Body of pancreas (tissue), 4 donors: ENCODE measurements around the gene IGFALS. TPM values are rescaled to one million over a fixed set of nuclear protein-coding genes. Genes with fewer than 3 reads are reported as not detected.

Experiments used
- ATAC-seq: fragments of 150-250 bp; one replicate; pipeline ENCODE4 v1.9.1; 2016
- DNase-seq, 4 donors: peaks; one replicate each; pipeline ENCODE4 v3.0.0-alpha.2; 2019
- H3K27ac ChIP-seq, 4 donors: fragments of 200-600 bp; sonication (generic); 1 replicate in 3 of 4; 2 replicates in 1 of 4; pipeline versions ENCODE4 v1.5.1 to v1.6.1; 2016 to 2019; ENCODE audit warnings: mild to moderate bottlenecking in 1 of 4, mixed read lengths in 1 of 4, moderate library complexity in 1 of 4
- H3K27me3 ChIP-seq, 2 donors: fragments of 200-600 bp; sonication (generic); one replicate each; pipeline ENCODE4 v1.6.0; 2016; ENCODE audit warnings: mild to moderate bottlenecking in 1 of 2
- H3K36me3 ChIP-seq, 2 donors: fragments of 200-600 bp; sonication (generic); replicated peaks in 1 of 2; 2 replicates each; pipeline ENCODE4 v1.5.1; 2016; ENCODE audit warnings: low read depth in 2 of 2; ENCODE audit not compliant: insufficient read depth in 1 of 2
- H3K4me1 ChIP-seq: fragments of 200-600 bp; sonication (generic); one replicate; pipeline ENCODE4 v1.6.0; 2016
- H3K4me3 ChIP-seq, 2 donors: fragments of 200-600 bp; sonication (generic); 1 replicate in 1 of 2; 2 replicates in 1 of 2; pipeline ENCODE4 v1.5.1; 2016 to 2019
- H3K9me3 ChIP-seq, 3 donors: fragments of 200-600 bp; sonication (generic); 1 replicate in 2 of 3; 2 replicates in 1 of 3; pipeline ENCODE4 v1.5.1; 2016
- CTCF ChIP-seq, 7 experiments: fragments of 450-650 bp in 4 of 7; fragments of 200-600 bp in 3 of 7; sonication (generic) in 3 of 7; IDR thresholded peaks; one replicate each; pipeline ENCODE4 v1.5.1; 2016 to 2019; ENCODE audit warnings: antibody characterized with exemption in 7 of 7
- POLR2A ChIP-seq, 3 donors: fragments of 450-650 bp; IDR thresholded peaks; one replicate each; pipeline ENCODE4 v1.6.1; 2016; ENCODE audit warnings: antibody characterized with exemption in 3 of 3, mild to moderate bottlenecking in 2 of 3
- WGBS, 2 donors: methylation state at CpG; one replicate each; pipeline ENCODE4 v1.1.5; 2017; 5-methylcytosine and 5-hydroxymethylcytosine counted together
- intact Hi-C: fragments of 100-400 bp; cut with DNase I; formaldehyde crosslinking; loops from one replicate; pipeline ENCODE4 v1.15.1; 2023
- total RNA-seq, 2 donors: library from RNA; depleted of rRNA; stranded (reverse); fragments of >200 nt; gene quantifications; one replicate each; pipeline ENCODE4 v1.1.0, GENCODE V29; 2016

IGFALS gene
- total RNA-seq, 2 donors from 2014 or later, result 5.2 to 9.2 TPM

GRCh38 chr16:1764971-1765370 lies 28.5 kb downstream of the IGFALS start:
- Histone ChIP-seq H3K4me1 (peaks cover 9% of the 10 kb centered on the region), H3K9me3 (no peaks in the 10 kb centered on the region), H3K4me3 (no peak overlapping the region), H3K27ac (no peak overlapping the region), H3K27me3 (no peaks in the 10 kb centered on the region), H3K36me3 (peaks cover 18 to 28% of the 10 kb centered on the region in 2 donors)
- 80 to 96% methylated on average over 1 to 21 of the region's 21 CpGs for WGBS, 2 donors
- no peak for ATAC-seq
- DNase-seq, result no peak
- intact Hi-C loops, result no loop called here
- TF ChIP-seq CTCF (IDR thresholded peaks at IDR 0.05) (no peak), POLR2A (IDR thresholded peaks at IDR 0.05) (no peak)

- H3K27me3 ChIP-seq, result no peaks in the 10 kb centered on the region
- intact Hi-C loops, result no loop called here
- H3K9me3 ChIP-seq, result no peaks in the 10 kb centered on the region
- TF ChIP-seq POLR2A (IDR thresholded peaks at IDR 0.05), result no peak
- TF ChIP-seq CTCF (IDR thresholded peaks at IDR 0.05), result no peak
- ATAC-seq (no peak), DNase-seq (no peak)
- H3K4me3 ChIP-seq, result no peak overlapping the region
- H3K4me1 ChIP-seq, result no peaks in the 10 kb centered on the region
- 91 to 97% methylated on average over 38 to 58 of the region's 81 CpGs for WGBS, 2 donors
- no peak overlapping the region for H3K27ac ChIP-seq
- H3K36me3 ChIP-seq, result peaks cover 18 to 28% of the 10 kb centered on the region in 2 donors
Observed at GRCh38 chr16:1763521-1764511, 29.7 kb downstream of the IGFALS start.

- no peak for DNase-seq
- no peak for TF ChIP-seq POLR2A (IDR thresholded peaks at IDR 0.05)
- TF ChIP-seq CTCF (IDR thresholded peaks at IDR 0.05), result no peak
- peaks cover 18 to 27% of the 10 kb centered on the region in 2 donors for H3K36me3 ChIP-seq
- H3K27ac ChIP-seq, result no peak overlapping the region
- intact Hi-C loops, result no loop called here
- no peaks in the 10 kb centered on the region for H3K27me3 ChIP-seq
- H3K4me3 ChIP-seq, result no peak overlapping the region
- WGBS, 2 donors, result 83 to 97% methylated on average over 12 to 22 of the region's 24 CpGs
- H3K9me3 ChIP-seq, result no peaks in the 10 kb centered on the region
- H3K4me1 ChIP-seq, result no peaks in the 10 kb centered on the region
- ATAC-seq, result no peak
Observed at GRCh38 chr16:1762879-1763520, 30.5 kb downstream of the IGFALS start.

GRCh38 chr16:1762196-1762878 lies 31.2 kb downstream of the IGFALS start:
- Histone ChIP-seq H3K36me3 (peaks cover 18 to 24% of the 10 kb centered on the region in 2 donors), H3K4me3 (no peak overlapping the region), H3K27ac (no peak overlapping the region), H3K4me1 (no peaks in the 10 kb centered on the region), H3K27me3 (no peaks in the 10 kb centered on the region), H3K9me3 (no peaks in the 10 kb centered on the region)
- TF ChIP-seq CTCF (IDR thresholded peaks at IDR 0.05) (no peak), POLR2A (IDR thresholded peaks at IDR 0.05) (no peak)
- DNase-seq (no peak), ATAC-seq (no peak)
- WGBS, 2 donors, result 93% methylated on average over 25 to 30 of the region's 30 CpGs
- intact Hi-C loops, result no loop called here
